H1 (cell line): ENCODE measurements around the gene TNFAIP8. TPM values are rescaled to one million over a fixed set of nuclear protein-coding genes. Genes with fewer than 3 reads are reported as not detected.

Source experiments
- GABPA ChIP-seq: IDR thresholded peaks from 2 replicates; pipeline ENCODE4 v1.6.1; 2011; ENCODE audit warnings: mild to moderate bottlenecking, low read length, moderate library complexity, borderline replicate concordance; ENCODE audit not compliant: insufficient read depth
- HDAC2 ChIP-seq, 2 experiments: fragments of 300-600 bp in 1 of 2; sonication (generic) in 1 of 2; IDR thresholded peaks; 2 replicates each; pipeline ENCODE4 v1.6.1; 2011 to 2012; ENCODE audit warnings: low read depth in 2 of 2, low read length in 2 of 2, mild to moderate bottlenecking in 2 of 2, moderate library complexity in 2 of 2, borderline replicate concordance in 1 of 2, inconsistent platforms in 1 of 2
- SP2 ChIP-seq: IDR thresholded peaks from 2 replicates; pipeline ENCODE4 v1.6.1; 2012; ENCODE audit warnings: mild to moderate bottlenecking, low read length, inconsistent platforms
- TBP ChIP-seq: IDR thresholded peaks from 2 replicates; pipeline ENCODE4 v1.6.1; 2011; ENCODE audit warnings: low read depth, low read length, improper control_type of control experiment
- polyA plus RNA-seq, 7 experiments: library from polyadenylated mRNA; depleted of rRNA in 3 of 7; stranded (reverse) in 5 of 7; unstranded in 2 of 7; fragments of >200 nt in 5 of 7; fragments of 200-250 nt in 2 of 7; gene quantifications; 1 replicate in 5 of 7; 2 replicates in 1 of 7; 4 replicates in 1 of 7; pipeline versions ENCODE4 v1.2.1 to v1.2.3, GENCODE V29; 2011 to 2013; ENCODE audit warnings: missing spikeins in 2 of 7, mixed read lengths in 2 of 7
- total RNA-seq: library from RNA; stranded (reverse); fragmentation: NEBNext Ultra II Directional; extraction: Animal tissue kit (Norgen Biotek cat#: 25700); gene quantifications from 2 replicates; pipeline ENCODE4 v1.2.1, GENCODE V29; 2021
- TF ChIP-seq, protein P1 (sequence below): IDR thresholded peaks from 2 replicates; pipeline ENCODE4 v1.6.1; 2011; ENCODE audit warnings: low read depth, mild to moderate bottlenecking, low read length; ENCODE audit not compliant: insufficient read depth

Gene TNFAIP8
- total and polyA plus RNA-seq, 2 of the 8 experiments (the other 6 are each of a cell fraction or from before 2014, with no cell fraction given) = 12.4 to 19.3 TPM

GRCh38 chr5:119332978-119333401 is 22.8 kb upstream of the TNFAIP8 start (continued):
- TF ChIP-seq, protein P1, sequence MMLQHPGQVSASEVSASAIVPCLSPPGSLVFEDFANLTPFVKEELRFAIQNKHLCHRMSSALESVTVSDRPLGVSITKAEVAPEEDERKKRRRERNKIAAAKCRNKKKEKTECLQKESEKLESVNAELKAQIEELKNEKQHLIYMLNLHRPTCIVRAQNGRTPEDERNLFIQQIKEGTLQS = no peak
- no peak for TF ChIP-seq SP2
- no peak for TF ChIP-seq TBP
- TF ChIP-seq GABPA = no peak
- TF ChIP-seq HDAC2 (IDR thresholded peaks at IDR 0.05; ENCODE audit: borderline replicate concordance in 1 of 2, low read depth in 2 of 2, low read length in 2 of 2) = no peak
